ENCODE results near the gene ATG9A.

The ATG9A gene

GRCh38 chr2:219229305-219230058 lies at the start of gene ATG9A, which contains the start of gene ANKZF1:
ATG9A (minus strand) TSS chr2:219229636; CDS start chr2:219228024, 1,612 bp downstream.
ANKZF1 (plus strand) TSS chr2:219229806; CDS start chr2:219230258, 452 bp downstream.
- ATAC-seq: peak; percentile 99
- TF ChIP-seq OSR1 (CRISPR knock-in tag; IDR thresholded peaks at IDR 0.05) (peak; percentile 71; the same call in 1 of the 2 replicates), CSDC2 (CRISPR knock-in tag; IDR thresholded peaks at IDR 0.05) (peak; percentile 97), ZNF8 (CRISPR knock-in tag; IDR thresholded peaks at IDR 0.05) (peak; percentile 14; the same call in 1 of the 2 replicates), PATZ1 (CRISPR knock-in tag; IDR thresholded peaks at IDR 0.05; ENCODE audit: borderline replicate concordance) (no peak), GLIS3 (CRISPR knock-in tag; IDR thresholded peaks at IDR 0.05) (no peak), TCF4 (CRISPR knock-in tag; IDR thresholded peaks at IDR 0.05; ENCODE audit: borderline replicate concordance) (no peak), CSRNP3 (CRISPR knock-in tag; IDR thresholded peaks at IDR 0.05) (no peak), BACH2 (CRISPR knock-in tag; IDR thresholded peaks at IDR 0.05; ENCODE audit: borderline replicate concordance) (peak; percentile 64; the same call in 1 of the 2 replicates), PPARA (CRISPR knock-in tag; IDR thresholded peaks at IDR 0.05; ENCODE audit: borderline replicate concordance) (no peak), ISL1 (CRISPR knock-in tag; IDR thresholded peaks at IDR 0.05) (no peak; the same call in 1 of the 2 replicates), CREB5 (CRISPR knock-in tag; IDR thresholded peaks at IDR 0.05; ENCODE audit: low read depth) (no peak), ZNF565 (CRISPR knock-in tag; conservative IDR thresholded peaks at IDR 0.05; ENCODE audit: low read depth) (no peak; the same call in 1 of the 2 replicates), ZFP3 (CRISPR knock-in tag; IDR thresholded peaks at IDR 0.05) (peak; percentile 81; the same call in 1 of the 2 replicates), SNAI2 (CRISPR knock-in tag; IDR thresholded peaks at IDR 0.05) (peak; percentile 94), RARB (CRISPR knock-in tag; IDR thresholded peaks at IDR 0.05) (no peak), ZFP30 (CRISPR knock-in tag; IDR thresholded peaks at IDR 0.05) (peak; percentile 25; the same call in 1 of the 2 replicates), ZNF70 (CRISPR knock-in tag; IDR thresholded peaks at IDR 0.05) (no peak), ZC3H10 (CRISPR knock-in tag; IDR thresholded peaks at IDR 0.05) (no peak), ARNTL (CRISPR knock-in tag; IDR thresholded peaks at IDR 0.05; ENCODE audit: borderline replicate concordance, low read depth) (no peak), TSHZ2 (CRISPR knock-in tag; IDR thresholded peaks at IDR 0.05) (peak; percentile 97), ESRRG (CRISPR knock-in tag; IDR thresholded peaks at IDR 0.05) (no peak), POU6F1 (CRISPR knock-in tag; IDR thresholded peaks at IDR 0.05; ENCODE audit: borderline replicate concordance, low read depth) (no peak), TOX (CRISPR knock-in tag; IDR thresholded peaks at IDR 0.05; ENCODE audit: borderline replicate concordance) (no peak)

GRCh38 chr2:219278655-219279150 lies 49.3 kb upstream of the ATG9A start:
- ATAC-seq: peak; percentile 62
- TF ChIP-seq PATZ1 (CRISPR knock-in tag; IDR thresholded peaks at IDR 0.05; ENCODE audit: borderline replicate concordance): no peak
- no peak for TF ChIP-seq PPARA (CRISPR knock-in tag; IDR thresholded peaks at IDR 0.05; ENCODE audit: borderline replicate concordance)
- no peak for TF ChIP-seq ZNF565 (CRISPR knock-in tag; conservative IDR thresholded peaks at IDR 0.05; ENCODE audit: low read depth)
- TF ChIP-seq ISL1 (CRISPR knock-in tag; IDR thresholded peaks at IDR 0.05): no peak
- TF ChIP-seq ZFP30 (CRISPR knock-in tag; IDR thresholded peaks at IDR 0.05): no peak
- TF ChIP-seq GLIS3 (CRISPR knock-in tag; IDR thresholded peaks at IDR 0.05): no peak
- TF ChIP-seq TOX (CRISPR knock-in tag; IDR thresholded peaks at IDR 0.05; ENCODE audit: borderline replicate concordance): no peak
- no peak for TF ChIP-seq ZNF70 (CRISPR knock-in tag; IDR thresholded peaks at IDR 0.05)
- TF ChIP-seq TSHZ2 (CRISPR knock-in tag; IDR thresholded peaks at IDR 0.05): no peak
- TF ChIP-seq ZC3H10 (CRISPR knock-in tag; IDR thresholded peaks at IDR 0.05): no peak
- TF ChIP-seq ARNTL (CRISPR knock-in tag; IDR thresholded peaks at IDR 0.05; ENCODE audit: borderline replicate concordance, low read depth): no peak
- no peak for TF ChIP-seq RARB (CRISPR knock-in tag; IDR thresholded peaks at IDR 0.05)
